ENCODE results near the gene CNOT3.

- no peak for TF ChIP-seq CTCF (conservative IDR thresholded peaks at IDR 0.05; ENCODE audit: low read depth in 2 of 2)
- no peak for TF ChIP-seq REST (IDR thresholded peaks at IDR 0.05; ENCODE audit: unreplicated experiment)
- TF ChIP-seq EZH2 (IDR thresholded peaks at IDR 0.05; ENCODE audit: low read depth, unreplicated experiment) = no peak
Measured at GRCh38 chr19:54189735-54190502, 52.4 kb downstream of the CNOT3 start.
